Body of pancreas (tissue), 4 donors: ENCODE data around the gene KCNE3.

Experiments
- CTCF ChIP-seq, 7 experiments: fragments of 450-650 bp in 4 of 7; fragments of 200-600 bp in 3 of 7; sonication (generic) in 3 of 7; IDR thresholded peaks; one replicate each; pipeline ENCODE4 v1.5.1; 2016 to 2019; ENCODE audit warnings: antibody characterized with exemption in 7 of 7
- POLR2A ChIP-seq, 3 donors: fragments of 450-650 bp; IDR thresholded peaks; one replicate each; pipeline ENCODE4 v1.6.1; 2016; ENCODE audit warnings: antibody characterized with exemption in 3 of 3, mild to moderate bottlenecking in 2 of 3

GRCh38 chr11:74444173-74444826 lies 23.0 kb downstream of the KCNE3 start:
- TF ChIP-seq CTCF (IDR thresholded peaks at IDR 0.05), result peak in 1 of 7 experiments; percentile 13
- TF ChIP-seq POLR2A (IDR thresholded peaks at IDR 0.05), result no peak
